Parathyroid adenoma (tissue), 2 donors: ENCODE data around the gene RNASE12.
"Not testable (repeated sequence)": the region's sequence is repeated elsewhere in the genome, so short reads cannot be mapped to it uniquely, and the experiment has no call there.

Experiments
- H2AFZ ChIP-seq: fragments of 300-600 bp; sonication (generic); one replicate; pipeline ENCODE4 v1.7.0; 2017; ENCODE audit warnings: antibody characterized with exemption, mild to moderate bottlenecking
- H3K27ac ChIP-seq: fragments of 300-600 bp; sonication (generic); one replicate; pipeline ENCODE4 v1.7.0; 2017
- H3K27me3 ChIP-seq: fragments of 300-600 bp; sonication (generic); one replicate; pipeline ENCODE4 v1.7.0; 2017; ENCODE audit warnings: low read length; ENCODE audit not compliant: control insufficient read depth, insufficient read depth
- H3K36me3 ChIP-seq: fragments of 300-600 bp; sonication (generic); one replicate; pipeline ENCODE4 v1.7.0; 2017; ENCODE audit warnings: low read length; ENCODE audit not compliant: control insufficient read depth, insufficient read depth
- H3K4me1 ChIP-seq: fragments of 300-600 bp; sonication (generic); one replicate; pipeline ENCODE4 v1.7.0; 2017; ENCODE audit warnings: control low read depth
- H3K4me2 ChIP-seq: fragments of 300-600 bp; sonication (generic); one replicate; pipeline ENCODE4 v1.7.0; 2017; ENCODE audit warnings: low read length
- H3K4me3 ChIP-seq: fragments of 300-600 bp; sonication (generic); one replicate; pipeline ENCODE4 v1.7.0; 2017; ENCODE audit warnings: low read depth, low read length
- H3K79me2 ChIP-seq: fragments of 300-600 bp; sonication (generic); one replicate; pipeline ENCODE4 v1.7.0; 2017; ENCODE audit warnings: control low read depth
- H3K9ac ChIP-seq: fragments of 300-600 bp; sonication (generic); one replicate; pipeline ENCODE4 v1.7.0; 2017; ENCODE audit warnings: mild to moderate bottlenecking
- H3K9me3 ChIP-seq: fragments of 300-600 bp; sonication (generic); one replicate; pipeline ENCODE4 v1.7.0; 2017; ENCODE audit warnings: low read length; ENCODE audit not compliant: control insufficient read depth
- CTCF ChIP-seq: fragments of 300-600 bp; sonication (generic); IDR thresholded peaks from one replicate; pipeline ENCODE4 v1.7.0; 2017; ENCODE audit warnings: antibody characterized with exemption, mild to moderate bottlenecking
- donor health status: primary hyperparathyroidism.

Gene RNASE12

GRCh38 chr14:20583142-20583541 is 8.0 kb downstream of the RNASE12 start:
- H3K79me2 ChIP-seq = no peaks in the 10 kb centered on the region

DNA sequence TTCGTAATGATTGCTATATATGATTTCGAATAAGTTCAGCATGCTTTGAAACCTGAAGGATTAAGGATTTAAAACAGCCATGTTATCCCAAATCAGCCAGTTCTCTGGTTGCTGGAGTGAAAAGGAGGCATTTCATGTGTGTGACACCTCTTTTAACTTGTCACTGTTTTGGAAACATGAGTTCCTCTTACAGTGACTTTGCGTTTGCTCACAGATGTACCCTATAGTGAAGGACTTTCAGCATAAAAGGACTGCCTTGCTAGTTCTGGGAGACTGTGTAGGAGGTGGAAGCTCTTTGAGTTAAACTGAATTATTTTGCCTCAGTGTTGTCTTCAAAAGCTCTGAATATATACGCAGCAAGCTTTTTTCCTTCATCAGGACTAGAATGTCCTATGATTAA is 10.9 kb downstream of the RNASE12 start:
- H3K36me3 ChIP-seq = no peaks in the 10 kb centered on the region
- no peaks in the 10 kb centered on the region for H3K9me3 ChIP-seq
- no peak for TF ChIP-seq CTCF
- no peaks in the 10 kb centered on the region for H3K4me1 ChIP-seq
- H3K27me3 ChIP-seq = no peaks in the 10 kb centered on the region
- no peak overlapping the region for H3K9ac ChIP-seq
- H3K79me2 ChIP-seq = no peaks in the 10 kb centered on the region
- H3K4me3 ChIP-seq = no peak overlapping the region
- H2AFZ ChIP-seq = peak overlapping the region; percentile 1
- H3K4me2 ChIP-seq = no peak overlapping the region
- H3K27ac ChIP-seq = no peak overlapping the region

More at GRCh38 chr14:20583142-20583541, 8.0 kb downstream of the RNASE12 start:
- Histone ChIP-seq H3K36me3 (no peaks in the 10 kb centered on the region), H3K9ac (no peak overlapping the region), H3K9me3 (no peaks in the 10 kb centered on the region), H2AFZ (no peak overlapping the region), H3K4me1 (no peaks in the 10 kb centered on the region), H3K27me3 (no peaks in the 10 kb centered on the region), H3K27ac (no peak overlapping the region), H3K4me2 (no peak overlapping the region), H3K4me3 (no peak overlapping the region)
- TF ChIP-seq CTCF = no peak

DNA sequence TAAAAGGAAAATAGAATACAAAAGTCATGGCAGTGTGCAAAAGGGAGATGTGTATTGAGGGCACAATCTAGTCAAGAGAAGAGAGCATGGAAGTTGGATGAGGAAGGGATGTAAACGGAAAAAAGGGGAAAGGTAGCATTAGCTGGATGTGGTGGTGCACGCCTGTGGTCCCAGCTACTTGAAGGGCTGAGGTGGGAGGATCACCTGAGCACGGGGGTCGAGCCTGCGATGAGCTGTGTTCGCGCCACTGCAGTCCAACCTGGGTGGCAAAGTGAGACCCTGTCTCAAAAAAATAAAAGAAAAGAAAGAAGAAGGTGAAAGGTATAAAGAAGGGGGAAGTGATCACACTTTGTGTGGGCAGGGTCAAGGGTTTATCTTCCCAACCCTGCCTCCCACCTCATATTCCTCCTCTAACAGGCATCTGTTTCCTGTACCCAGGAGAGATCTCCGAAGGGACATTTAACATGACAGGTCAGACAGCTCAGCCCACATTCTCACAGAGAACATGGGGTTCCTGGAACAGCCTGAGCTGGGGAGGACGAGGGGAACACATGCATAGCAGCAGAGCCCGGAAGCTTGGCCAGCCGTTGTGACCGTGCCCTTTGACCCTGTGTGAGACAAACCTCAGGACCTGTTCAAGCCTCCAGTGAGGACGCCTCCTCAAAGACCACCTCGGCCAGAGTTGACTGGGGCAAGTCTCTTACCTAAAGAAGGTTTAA is 12.2 kb downstream of the RNASE12 start:
- Histone ChIP-seq H3K79me2 (no peaks in the 10 kb centered on the region), H3K9ac (no peak overlapping the region), H3K4me3 (no peak overlapping the region), H3K4me2 (no peak overlapping the region), H3K4me1 (no peaks in the 10 kb centered on the region), H3K9me3 (no peaks in the 10 kb centered on the region), H3K27me3 (no peaks in the 10 kb centered on the region), H3K27ac (no peak overlapping the region), H2AFZ (no peak overlapping the region), H3K36me3 (no peaks in the 10 kb centered on the region)
- TF ChIP-seq CTCF = no peak

DNA sequence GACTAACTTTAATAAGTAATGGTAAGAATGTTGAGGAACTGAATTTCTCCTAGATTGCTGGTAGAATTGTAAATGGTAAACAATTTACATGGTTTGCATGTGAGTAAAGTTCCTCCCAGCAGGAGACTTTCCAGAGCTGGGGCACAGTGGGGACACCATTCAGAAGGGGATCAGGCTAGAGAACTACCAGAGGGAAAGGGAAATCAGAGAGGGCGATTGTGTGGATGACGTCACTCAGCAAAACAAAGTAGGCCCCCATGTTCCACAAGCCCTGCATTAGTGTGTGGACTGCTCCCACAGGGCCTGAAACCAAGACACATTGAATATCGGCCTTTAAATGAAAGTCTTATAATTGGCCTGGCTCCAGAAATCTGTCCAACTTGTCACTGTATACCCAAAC is 12.9 kb downstream of the RNASE12 start:
- no peak overlapping the region for H3K9ac ChIP-seq
- no peaks in the 10 kb centered on the region for H3K36me3 ChIP-seq
- H2AFZ ChIP-seq = no peak overlapping the region
- no peaks in the 10 kb centered on the region for H3K9me3 ChIP-seq
- H3K27ac ChIP-seq = no peak overlapping the region
- H3K27me3 ChIP-seq = no peaks in the 10 kb centered on the region
- no peaks in the 10 kb centered on the region for H3K79me2 ChIP-seq
- H3K4me1 ChIP-seq = no peaks in the 10 kb centered on the region
- H3K4me3 ChIP-seq = no peak overlapping the region
- H3K4me2 ChIP-seq = no peak overlapping the region
- no peak for TF ChIP-seq CTCF

GRCh38 chr14:20572382-20572990 is 18.7 kb downstream of the RNASE12 start:
- not testable (repeated sequence) for H3K9me3 ChIP-seq, H3K36me3 ChIP-seq, H2AFZ ChIP-seq

GRCh38 chr14:20570720-20571119 is 20.5 kb downstream of the RNASE12 start:
- not testable (repeated sequence) for H3K27ac ChIP-seq, H3K4me1 ChIP-seq, H3K4me3 ChIP-seq

More at GRCh38 chr14:20572382-20572990, 18.7 kb downstream of the RNASE12 start:
- not testable (repeated sequence) for H3K4me2 ChIP-seq, H3K4me1 ChIP-seq, H3K9ac ChIP-seq, H3K27ac ChIP-seq, H3K27me3 ChIP-seq, H3K4me3 ChIP-seq, H3K79me2 ChIP-seq

GRCh38 chr14:20569865-20570264 is 21.3 kb downstream of the RNASE12 start:
- H3K36me3 ChIP-seq, H3K27ac ChIP-seq, H3K4me2 ChIP-seq, H3K27me3 ChIP-seq, H3K9ac ChIP-seq, H2AFZ ChIP-seq, H3K79me2 ChIP-seq, H3K4me3 ChIP-seq, H3K9me3 ChIP-seq, H3K4me1 ChIP-seq: not testable (repeated sequence)

More at GRCh38 chr14:20570720-20571119, 20.5 kb downstream of the RNASE12 start:
- not testable (repeated sequence) for H2AFZ ChIP-seq, H3K27me3 ChIP-seq, H3K9me3 ChIP-seq, H3K9ac ChIP-seq, H3K4me2 ChIP-seq, H3K36me3 ChIP-seq, H3K79me2 ChIP-seq
